ENCODE results near the gene TTC34. TPM values are rescaled to one million over a fixed set of nuclear protein-coding genes. Genes with fewer than 3 reads are reported as not detected.

The TTC34 gene
- total and polyA plus RNA-seq, 9 of the 15 experiments (the other 6 are each of a cell fraction or from before 2014, with no cell fraction given): 0.03 to 0.38 (median 0.05) TPM; not detected in 2

- TF ChIP-seq TCF15 (CRISPR knock-in tag; IDR thresholded peaks at IDR 0.05) (no peak), TBP (optimal IDR thresholded peaks at IDR 0.05; ENCODE audit: low read depth, low read length) (no peak)
Observed at GRCh38 chr1:2807678-2808385, 6.3 kb upstream of the TTC34 start (continued).

- intact Hi-C loops (cut with micrococcal nuclease) (no loop called here), in situ Hi-C loops (cut with MboI) (no loop called here)
- no peaks in the 10 kb centered on the region for H3K36me3 ChIP-seq (ENCODE audit: control insufficient read depth, insufficient read depth, low read length)
- H3K27ac ChIP-seq (ENCODE audit: extremely low read depth, low read depth, low read length): no peak overlapping the region
- no peak overlapping the region for H3K4me2 ChIP-seq (ENCODE audit: insufficient read depth, low read length)
- no peak overlapping the region for H3K4me3 ChIP-seq
- no peaks in the 10 kb centered on the region; the same call in 1 of the 2 replicates for H4K20me1 ChIP-seq (replicated peaks; ENCODE audit: control insufficient read depth, insufficient read depth, low read length)
- TF ChIP-seq ZNF717 (CRISPR knock-in tag; IDR thresholded peaks at IDR 0.05): no peak
- TF ChIP-seq KDM1A (IDR thresholded peaks at IDR 0.05): no peak
- no peak for TF ChIP-seq TCF7 (IDR thresholded peaks at IDR 0.05; ENCODE audit: borderline replicate concordance)
- no peak for TF ChIP-seq ARNT (IDR thresholded peaks at IDR 0.05)
- no peak for TF ChIP-seq RBM15 (IDR thresholded peaks at IDR 0.05; ENCODE audit: insufficient read depth, low read length)
- no peak for TF ChIP-seq DACH1 (IDR thresholded peaks at IDR 0.05; ENCODE audit: partially characterized antibody)
- no peak for TF ChIP-seq POLR2A (conservative IDR thresholded peaks at IDR 0.05)
- no peak for TF ChIP-seq ZNF644 (tag; IDR thresholded peaks at IDR 0.05; ENCODE audit: low read depth)
- no peak for TF ChIP-seq DNMT1 (IDR thresholded peaks at IDR 0.05)
- TF ChIP-seq MTF1 (CRISPR knock-in tag; IDR thresholded peaks at IDR 0.05; ENCODE audit: borderline replicate concordance): no peak
- H3K9me3 ChIP-seq (replicated peaks; ENCODE audit: control insufficient read depth, insufficient read depth, low read depth, low read length): no peaks in the 10 kb centered on the region
- H3K9ac ChIP-seq (ENCODE audit: insufficient read depth in 1 of 2, low read depth in 2 of 2, low read length in 2 of 2): no peak overlapping the region
- WGBS (ENCODE audit: insufficient coverage, low coverage, missing lambda C conversion rate): 0% methylated on average over 8 of the region's 8 CpGs
- ATAC-seq: no peak
- ChIA-PET POLR2A (interaction anchor here (1.2 kb wide), 1 partner anchor 8 kb away, joined by 3 read pairs; no protein-coding TSS in a partner anchor), CTCF (ENCODE audit: low intra/inter-chr PET ratio) (no interaction called here)
- H3K79me2 ChIP-seq (ENCODE audit: control insufficient read depth, insufficient read depth, low read length): no peaks in the 10 kb centered on the region
- H3K4me1 ChIP-seq (replicated peaks in 1 of 2; ENCODE audit: control insufficient read depth in 2 of 2, insufficient read depth in 2 of 2, low read length in 2 of 2): peaks cover 0 to 12% of the 10 kb centered on the region in 2 experiments; a peak in 1 of 5 replicates
- no peak overlapping the region for H2AFZ ChIP-seq (ENCODE audit: low read depth, low read length)
- no peak for FAIRE-seq
- no peaks in the 10 kb centered on the region for H3K9me1 ChIP-seq (ENCODE audit: control insufficient read depth, insufficient read depth, low read length)
- no TSS peak for BruUV-seq (replicated peaks)
- H3K27me3 ChIP-seq (ENCODE audit: control insufficient read depth in 2 of 2, insufficient read depth in 2 of 2, low read length in 2 of 2): peaks cover 0 to 43% of the 10 kb centered on the region in 2 experiments; a peak in 3 of 5 replicates
- DNase-seq (ENCODE audit: extremely low read depth in 1 of 4, low spot score in 3 of 4): no peak
Observed at GRCh38 chr1:2807036-2807435, 5.5 kb upstream of the TTC34 start.
